ENCODE measurements around the gene MT1G.

MT1G gene

GRCh38 chr16:56662357-56663354 lies 5.2 kb downstream of the MT1G start:
- DNase-seq, result no peak

- no peak for DNase-seq
Observed at GRCh38 chr16:56658327-56658875, 9.5 kb downstream of the MT1G start.

GRCh38 chr16:56657555-56658326 lies 10.1 kb downstream of the MT1G start, which contains the start of gene MT1F:
MT1F (plus strand) TSS chr16:56657959; CDS start chr16:56658059, 100 bp downstream.
- peak; percentile 73 to 82 for DNase-seq

GRCh38 chr16:56653218-56653617 lies 14.6 kb downstream of the MT1G start:
- DNase-seq, result no peak

GRCh38 chr16:56652600-56652999 lies 15.3 kb downstream of the MT1G start:
- no peak for DNase-seq

- DNase-seq, result no peak
Observed at GRCh38 chr16:56651586-56651985, 16.3 kb downstream of the MT1G start, which contains the start of gene MT1B. MT1B (plus strand) TSS chr16:56651886; CDS start chr16:56651954, 68 bp downstream.

- DNase-seq, result no peak
Observed at GRCh38 chr16:56649820-56650219, 18.0 kb downstream of the MT1G start.

- DNase-seq, result no peak
Observed at GRCh38 chr16:56649271-56649670, 18.6 kb downstream of the MT1G start.

- no peak for DNase-seq
Observed at GRCh38 chr16:56647641-56648431, 20.0 kb downstream of the MT1G start.

GRCh38 chr16:56645838-56646237 lies 22.0 kb downstream of the MT1G start:
- DNase-seq, result no peak

GRCh38 chr16:56645311-56645710 lies 22.6 kb downstream of the MT1G start:
- no peak for DNase-seq

GRCh38 chr16:56643833-56644232 lies 24.0 kb downstream of the MT1G start:
- DNase-seq, result no peak

- peak; percentile 80 to 85 for DNase-seq
Observed at GRCh38 chr16:56643080-56643778, 24.6 kb downstream of the MT1G start.

GRCh38 chr16:56641166-56641565 lies 26.7 kb downstream of the MT1G start:
- no peak for DNase-seq

- DNase-seq, result no peak
Observed at GRCh38 chr16:56640076-56640475, 27.8 kb downstream of the MT1G start.

- no peak for DNase-seq
Observed at GRCh38 chr16:56639045-56639444, 28.8 kb downstream of the MT1G start.

- DNase-seq, result peak in 1 of 2 donors; percentile 33
Observed at GRCh38 chr16:56637814-56638750, 29.8 kb downstream of the MT1G start, which contains the start of gene MT1A. MT1A (plus strand) TSS chr16:56638666; CDS start chr16:56638739, 73 bp downstream.

- no peak for DNase-seq
Observed at GRCh38 chr16:56636616-56637413, 31.1 kb downstream of the MT1G start.

- DNase-seq, result no peak
Observed at GRCh38 chr16:56635441-56635967, 32.4 kb downstream of the MT1G start.

All from inflammatory macrophage (primary cell).